Hepatocyte (in vitro differentiated cells): ENCODE data around the gene KIF6.

ENCODE experiments used
- EZH2 ChIP-seq: fragments of 200-600 bp; sonication (generic); IDR thresholded peaks from 2 replicates; pipeline ENCODE4 v1.6.1; 2016; ENCODE audit warnings: antibody characterized with exemption, mild to moderate bottlenecking, borderline replicate concordance
- TF ChIP-seq, protein P1 (sequence below): fragments of 200-600 bp; sonication (generic); IDR thresholded peaks from 2 replicates; pipeline ENCODE4 v1.5.1; 2016; ENCODE audit warnings: antibody characterized with exemption, mild to moderate bottlenecking; ENCODE audit not compliant: poor library complexity

GRCh38 chr6:39752835-39753724 is 27.9 kb upstream of the KIF6 start:
- no peak for TF ChIP-seq EZH2
- TF ChIP-seq, protein P1, sequence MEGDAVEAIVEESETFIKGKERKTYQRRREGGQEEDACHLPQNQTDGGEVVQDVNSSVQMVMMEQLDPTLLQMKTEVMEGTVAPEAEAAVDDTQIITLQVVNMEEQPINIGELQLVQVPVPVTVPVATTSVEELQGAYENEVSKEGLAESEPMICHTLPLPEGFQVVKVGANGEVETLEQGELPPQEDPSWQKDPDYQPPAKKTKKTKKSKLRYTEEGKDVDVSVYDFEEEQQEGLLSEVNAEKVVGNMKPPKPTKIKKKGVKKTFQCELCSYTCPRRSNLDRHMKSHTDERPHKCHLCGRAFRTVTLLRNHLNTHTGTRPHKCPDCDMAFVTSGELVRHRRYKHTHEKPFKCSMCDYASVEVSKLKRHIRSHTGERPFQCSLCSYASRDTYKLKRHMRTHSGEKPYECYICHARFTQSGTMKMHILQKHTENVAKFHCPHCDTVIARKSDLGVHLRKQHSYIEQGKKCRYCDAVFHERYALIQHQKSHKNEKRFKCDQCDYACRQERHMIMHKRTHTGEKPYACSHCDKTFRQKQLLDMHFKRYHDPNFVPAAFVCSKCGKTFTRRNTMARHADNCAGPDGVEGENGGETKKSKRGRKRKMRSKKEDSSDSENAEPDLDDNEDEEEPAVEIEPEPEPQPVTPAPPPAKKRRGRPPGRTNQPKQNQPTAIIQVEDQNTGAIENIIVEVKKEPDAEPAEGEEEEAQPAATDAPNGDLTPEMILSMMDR = no peak
